Inferior parietal cortex (tissue), 1 donor: ENCODE results near the gene BAIAP2L2.

ENCODE experiments used
- DNase-seq: peaks from one replicate; pipeline ENCODE4 v3.0.0-alpha.2; 2016; ENCODE audit errors: extremely low spot score

The BAIAP2L2 gene

DNA sequence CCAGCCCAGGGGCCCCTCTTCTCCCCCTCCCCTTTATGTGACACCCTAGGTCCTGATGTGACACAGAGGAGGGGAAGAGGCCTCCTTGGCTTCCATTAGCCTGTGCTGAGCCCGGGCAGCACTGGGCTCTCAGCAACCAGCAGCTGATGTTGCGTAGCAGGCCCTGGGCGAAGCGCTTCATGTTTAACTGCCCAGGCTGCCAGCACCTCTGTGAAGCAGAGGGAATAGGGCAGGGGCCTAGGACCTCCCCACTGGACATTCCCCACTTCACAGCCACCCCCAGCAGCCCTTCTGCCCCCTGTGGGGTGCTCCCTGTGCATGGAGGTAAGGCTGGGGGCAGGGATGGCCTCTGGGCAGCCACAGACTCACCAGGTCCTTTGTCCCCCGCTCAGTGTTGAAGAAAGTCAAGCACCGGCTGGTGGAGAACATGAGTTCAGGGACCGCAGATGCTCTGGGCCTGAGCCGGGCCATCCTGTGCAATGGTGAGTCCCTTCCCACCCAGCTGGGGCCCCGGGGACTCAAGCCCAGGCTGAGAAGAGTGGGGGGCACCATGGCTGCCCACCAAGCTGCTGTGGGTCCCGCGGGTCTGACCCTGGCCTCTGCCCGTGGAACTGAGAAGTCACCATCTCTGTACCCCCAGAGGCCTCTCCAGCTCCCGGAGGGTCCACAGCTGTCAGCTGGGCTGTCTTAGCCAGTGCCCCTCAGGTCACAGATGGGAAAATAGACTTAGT, 41.7 kb downstream of the BAIAP2L2 start:
- no peak for DNase-seq

DNA sequence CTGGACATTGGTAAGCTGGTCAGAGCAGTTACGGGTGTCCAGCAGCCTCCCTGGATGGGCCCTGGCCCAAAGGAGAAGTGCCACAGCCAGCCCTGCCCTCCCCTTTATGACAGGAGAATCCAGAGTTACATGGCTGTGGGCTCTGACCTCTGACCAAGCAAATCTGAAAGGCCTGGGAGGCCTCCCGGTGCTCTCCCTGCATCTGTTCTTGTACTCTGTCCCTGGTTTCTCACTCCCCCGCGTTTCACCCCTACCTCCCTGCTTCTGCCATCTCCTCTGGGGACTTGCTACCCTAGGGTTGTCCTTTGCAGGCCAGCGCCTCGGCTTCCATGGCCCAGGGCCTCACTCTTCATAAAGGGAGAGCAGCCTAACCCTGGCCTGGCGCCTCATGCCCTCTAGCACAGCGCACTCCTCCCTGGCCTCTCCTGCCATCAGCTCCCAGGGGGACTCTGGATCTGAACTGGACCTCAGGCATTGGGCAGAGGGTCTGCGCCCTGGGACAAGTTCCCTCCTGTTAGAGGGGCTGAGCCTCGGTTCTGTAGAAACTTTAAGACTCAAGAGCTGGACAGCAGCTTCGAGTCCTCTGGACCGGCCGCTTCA, 42.6 kb downstream of the BAIAP2L2 start:
- no peak for DNase-seq

DNA sequence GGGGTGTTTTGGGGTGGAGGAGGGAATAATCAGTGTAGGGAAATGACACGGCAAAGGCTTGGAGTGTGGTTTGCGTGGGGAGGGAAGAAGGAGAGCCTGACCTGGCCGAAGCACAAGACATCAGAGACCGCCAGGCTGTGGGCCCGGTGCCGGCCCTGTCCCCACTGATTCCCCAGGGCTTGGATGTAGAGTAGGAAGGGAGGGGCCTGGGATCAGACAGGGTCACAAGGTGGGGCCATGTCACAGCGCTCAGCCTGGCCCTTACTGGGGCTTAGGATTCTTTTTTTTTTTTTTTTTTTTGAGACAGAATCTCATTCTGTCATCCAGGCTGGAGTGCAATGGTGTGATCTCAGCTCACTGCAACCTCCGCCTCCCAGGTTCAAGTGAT, 43.5 kb downstream of the BAIAP2L2 start:
- no peak for DNase-seq

DNA sequence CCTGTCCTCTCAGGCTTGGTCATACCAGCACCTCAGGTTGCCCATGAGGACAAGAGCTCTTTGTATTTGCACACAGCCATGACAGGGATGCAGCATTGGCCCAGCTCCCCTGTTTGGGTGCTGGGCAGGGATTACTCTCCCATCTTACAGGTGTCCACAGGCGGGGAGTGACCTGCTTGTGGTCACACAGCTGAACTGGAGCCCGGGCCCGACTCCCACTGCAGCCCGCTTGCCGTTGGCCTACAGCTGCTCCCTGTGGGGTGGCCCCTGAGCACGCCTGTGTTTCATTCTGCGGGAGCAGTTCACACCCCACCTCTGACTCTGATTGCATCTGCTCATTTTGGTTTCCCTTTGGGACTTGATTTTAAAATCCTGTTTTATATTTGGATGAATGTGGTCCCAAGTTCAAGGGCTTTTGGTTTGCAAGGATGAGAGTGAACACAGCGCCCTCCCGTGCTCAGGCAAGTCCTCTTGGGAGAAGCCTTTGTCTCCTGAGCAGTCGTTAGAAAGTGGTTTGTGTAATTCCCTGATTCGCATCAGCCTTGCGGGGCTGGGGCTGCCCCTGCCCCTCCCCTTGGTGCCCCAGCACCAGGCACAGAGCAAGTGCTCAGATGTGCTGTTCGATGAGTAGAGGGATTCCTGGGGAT, 44.0 kb downstream of the BAIAP2L2 start:
- no peak for DNase-seq

DNA sequence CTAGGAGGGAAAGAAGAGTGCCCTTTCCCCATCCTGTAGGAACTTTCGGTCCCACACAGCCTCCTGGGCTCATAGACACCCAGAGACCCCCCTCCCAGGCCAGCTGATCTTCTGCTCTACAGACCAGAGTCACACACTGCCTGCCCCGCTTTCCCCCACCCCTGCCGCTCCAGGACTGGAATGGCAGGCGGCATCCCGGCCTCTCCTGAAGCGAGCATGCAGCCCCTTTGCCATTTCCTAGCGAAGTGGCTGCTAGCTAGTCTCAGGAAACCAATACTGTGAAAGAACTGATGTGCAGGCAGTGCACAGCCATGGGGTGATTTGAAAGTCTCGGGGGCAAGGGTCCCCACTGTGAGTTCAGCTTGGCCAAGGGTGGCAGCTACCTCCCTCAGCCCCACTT, 44.9 kb downstream of the BAIAP2L2 start:
- no peak for DNase-seq

DNA sequence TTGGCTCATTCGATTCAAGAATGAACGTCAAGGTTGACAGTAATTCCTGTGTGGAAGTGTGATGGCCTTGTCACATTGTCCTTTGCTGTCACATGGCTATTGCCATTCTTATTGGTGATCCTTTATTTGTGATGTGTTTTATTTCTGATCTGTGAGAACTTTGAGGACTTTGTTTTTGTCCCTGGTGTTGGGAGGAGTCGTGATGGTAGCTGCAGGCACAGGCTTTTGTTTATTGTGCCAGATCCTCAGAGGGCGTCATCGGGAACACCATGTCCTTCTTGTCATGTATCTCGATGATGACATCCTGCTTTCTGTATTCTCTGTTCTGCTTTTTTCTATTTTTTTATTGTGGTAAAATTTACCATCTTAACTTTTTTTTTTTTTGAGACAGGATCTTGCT, 47.7 kb downstream of the BAIAP2L2 start:
- peak; percentile 82 for DNase-seq

DNA sequence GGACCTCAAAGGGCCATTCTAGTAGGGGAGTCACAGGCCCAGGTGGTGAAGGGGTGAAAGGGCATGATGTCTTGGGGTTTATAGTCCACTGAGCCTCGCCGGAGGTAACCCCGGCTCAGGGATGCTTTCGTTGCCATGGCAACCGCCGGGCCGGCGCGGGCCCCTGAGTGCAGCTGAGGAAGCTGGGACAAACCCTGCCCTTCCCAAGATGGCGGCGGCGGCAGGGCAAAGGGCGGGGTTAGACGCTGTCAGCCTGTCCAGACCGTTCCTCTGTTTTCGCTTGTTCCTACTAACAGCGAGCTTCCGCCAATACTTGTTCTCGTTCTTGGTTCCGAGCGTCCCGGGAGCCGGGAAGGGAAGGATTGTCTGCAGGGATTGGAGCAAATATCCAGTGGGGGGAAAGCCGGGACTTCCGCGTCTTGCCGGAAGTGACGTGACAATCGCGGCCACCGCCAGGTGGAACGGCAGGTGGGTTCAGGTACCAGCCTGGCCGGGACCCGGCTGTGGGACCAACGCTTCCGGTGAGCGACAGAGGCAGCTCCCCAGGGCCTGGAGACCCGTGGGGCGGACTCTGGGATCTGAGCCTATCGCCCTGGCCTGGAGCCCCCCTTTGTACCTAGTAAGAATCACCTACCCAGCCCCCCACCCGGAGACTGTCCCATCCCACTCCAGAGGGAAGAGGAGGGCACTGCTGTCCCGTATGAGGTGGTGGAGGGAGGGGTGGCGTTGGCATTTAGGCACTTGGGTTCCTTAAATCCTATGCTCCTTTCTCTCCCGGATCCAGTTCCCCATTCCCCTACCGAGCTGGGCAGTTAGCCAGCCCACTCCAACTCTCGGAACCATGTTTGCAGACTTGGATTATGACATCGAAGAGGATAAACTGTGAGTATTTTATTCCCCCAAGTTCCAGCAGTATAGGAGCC, 53.3 kb downstream of the BAIAP2L2 start, which contains the start of gene PICK1:
PICK1 (plus strand) TSS at position 436 of the 923 bp plus-strand sequence; CDS start at position 842, 406 bp downstream.
- peak; percentile 94 for DNase-seq

DNA sequence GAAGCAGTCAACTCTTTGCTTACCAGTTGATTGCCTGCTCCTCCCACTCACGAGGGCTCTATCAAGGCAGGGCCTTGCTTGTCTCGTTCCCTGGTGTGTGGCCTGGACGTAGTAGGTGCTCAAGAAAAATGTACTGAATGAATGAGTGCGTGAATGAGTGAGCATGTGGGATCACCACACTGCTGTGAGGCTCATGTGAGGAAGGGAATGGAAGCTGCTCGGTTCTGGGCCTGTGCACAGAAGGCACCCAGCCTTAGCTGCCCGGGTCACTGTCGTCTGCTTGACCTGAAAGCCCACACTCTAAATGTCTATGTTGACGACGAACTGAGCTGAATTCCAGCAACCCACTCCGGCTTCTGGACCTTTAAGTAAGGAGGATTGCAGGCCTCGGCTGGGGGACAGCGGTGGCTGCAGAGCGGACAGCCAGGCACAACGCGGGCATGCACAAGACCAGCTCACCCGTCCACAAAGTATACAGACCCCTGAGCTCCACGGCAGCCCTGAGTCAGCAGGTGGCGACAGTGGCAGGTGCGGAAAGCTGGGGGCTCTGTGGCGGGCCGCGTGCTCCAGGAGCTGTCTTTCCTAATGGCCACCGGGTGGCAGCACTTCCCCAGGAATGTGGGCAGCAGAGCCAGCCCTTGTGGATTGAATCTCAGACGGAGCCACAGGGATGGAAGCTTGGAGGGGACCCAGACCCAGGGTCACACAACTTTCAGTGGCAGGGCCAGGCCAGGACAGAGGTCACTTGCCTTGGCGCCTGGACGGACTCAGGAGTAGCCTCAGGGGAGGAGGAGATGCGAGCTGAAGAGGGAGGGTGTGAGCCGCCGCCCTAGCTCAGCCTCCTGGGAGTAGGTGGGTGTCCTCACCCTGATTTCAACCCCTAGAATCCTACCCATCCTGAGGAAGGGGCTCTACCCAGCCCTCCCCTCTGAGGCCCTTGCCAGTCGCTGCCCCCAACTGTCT, 58.3 kb downstream of the BAIAP2L2 start:
- DNase-seq = peak; percentile 91

DNA sequence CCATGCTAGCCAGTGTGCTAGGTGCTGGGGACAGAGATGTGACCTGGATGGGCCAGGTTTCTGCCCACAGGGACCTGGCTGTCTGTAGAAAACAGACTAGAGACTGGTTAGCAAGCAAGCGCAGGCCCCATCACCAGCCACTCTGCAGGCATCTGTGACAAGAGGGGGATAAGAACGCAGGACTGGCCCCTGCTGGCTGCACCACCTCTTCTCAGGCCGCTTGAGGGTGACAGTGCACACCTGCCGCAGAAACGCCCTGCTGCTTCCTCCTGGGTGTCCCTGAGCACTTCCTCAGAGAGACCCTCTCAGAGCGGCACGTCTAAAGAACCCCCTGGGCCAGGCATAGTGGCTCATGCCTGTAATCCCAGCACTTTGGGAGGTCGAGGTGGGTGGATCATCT, 59.2 kb downstream of the BAIAP2L2 start:
- no peak for DNase-seq

DNA sequence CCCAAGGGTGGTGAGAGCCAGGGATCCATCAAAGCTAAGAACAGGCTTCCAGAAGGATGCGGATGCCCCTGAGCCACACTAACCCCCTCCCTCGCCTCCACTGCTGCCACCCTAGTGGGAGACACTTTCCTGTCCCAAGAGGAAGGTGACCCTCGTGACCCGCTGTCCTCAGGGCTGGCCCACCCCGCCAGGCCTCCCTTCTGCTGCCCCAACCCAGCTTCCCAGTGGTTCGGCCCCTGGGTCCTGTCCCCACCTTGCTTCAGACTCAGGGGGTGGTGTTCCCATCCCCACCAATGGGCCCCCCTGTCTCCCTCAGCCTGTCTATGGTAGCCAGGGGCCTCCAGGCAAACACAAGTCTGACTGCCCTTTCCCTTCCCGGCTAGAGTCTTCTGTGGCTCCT, 59.8 kb downstream of the BAIAP2L2 start:
- no peak for DNase-seq

DNA sequence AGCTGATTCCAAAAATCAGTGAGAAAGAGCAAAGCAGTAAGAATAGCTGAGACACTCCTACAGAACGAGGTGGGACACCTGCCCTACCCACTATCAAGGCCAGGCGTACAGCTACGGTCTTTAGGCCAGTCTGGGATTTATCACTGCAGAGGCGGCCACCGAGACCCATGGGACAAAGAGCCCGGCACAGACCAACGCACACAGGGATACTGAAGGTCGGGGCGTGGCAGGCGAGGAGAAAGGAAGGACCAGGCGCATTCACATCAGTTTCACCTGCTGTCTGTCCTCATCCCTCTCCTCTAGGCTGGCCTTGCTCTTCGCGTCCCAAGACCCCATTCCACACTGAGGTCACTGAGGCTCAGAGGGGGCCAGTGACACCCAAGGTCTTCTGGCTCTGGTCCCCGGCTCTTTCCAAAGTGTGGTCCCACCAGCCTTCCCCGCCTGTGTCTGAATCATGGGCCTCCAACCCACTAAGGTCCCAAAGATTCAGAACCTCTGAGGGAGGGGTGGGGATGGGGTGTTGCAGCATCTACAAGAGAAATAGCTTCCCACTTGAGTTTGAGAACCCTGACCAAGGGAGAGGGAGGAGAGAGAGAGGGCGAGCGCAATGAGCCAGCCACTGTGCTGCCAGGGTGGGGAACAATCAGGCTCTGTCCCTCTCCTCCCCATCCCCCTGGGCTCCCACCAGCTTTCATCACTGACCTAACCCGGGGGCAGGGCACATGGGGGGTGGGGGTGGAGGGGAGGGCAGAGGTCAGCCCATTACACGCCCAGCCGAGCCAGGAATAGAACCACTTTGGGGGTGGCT, 60.5 kb downstream of the BAIAP2L2 start:
- DNase-seq = no peak

DNA sequence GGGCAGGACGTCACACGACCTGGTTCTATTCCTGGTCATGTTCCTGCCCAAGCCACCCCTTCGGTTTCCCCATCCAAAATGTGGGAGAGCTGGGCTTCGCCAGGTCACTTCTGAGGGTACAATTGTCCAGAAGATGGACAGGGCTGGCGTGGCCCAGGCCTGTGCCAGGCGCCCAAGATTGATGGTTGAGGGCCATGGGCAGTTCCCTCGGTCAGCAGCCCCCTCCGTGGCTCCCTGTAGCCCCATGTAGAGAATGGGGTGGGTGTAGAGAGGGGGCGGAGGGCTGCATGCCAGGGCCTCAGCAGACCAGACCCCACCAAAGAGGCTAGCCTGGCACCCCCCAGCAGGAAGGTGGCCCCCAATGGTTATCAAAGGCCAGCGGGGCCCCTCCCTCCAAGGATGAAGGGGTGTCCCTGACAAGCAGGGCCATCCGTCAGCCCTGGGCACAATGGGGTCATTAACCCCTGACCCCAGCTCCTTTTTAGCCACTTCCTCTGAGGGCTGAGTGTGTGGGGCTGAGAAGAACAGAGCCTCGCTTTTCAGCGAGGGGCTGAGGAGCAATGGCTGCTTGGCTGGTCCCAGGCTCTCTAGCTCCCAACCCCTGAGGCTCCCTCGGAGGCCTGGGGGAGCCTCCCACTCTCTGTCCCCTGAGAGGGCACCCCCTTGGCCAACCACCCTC, 64.3 kb downstream of the BAIAP2L2 start:
- no peak for DNase-seq

DNA sequence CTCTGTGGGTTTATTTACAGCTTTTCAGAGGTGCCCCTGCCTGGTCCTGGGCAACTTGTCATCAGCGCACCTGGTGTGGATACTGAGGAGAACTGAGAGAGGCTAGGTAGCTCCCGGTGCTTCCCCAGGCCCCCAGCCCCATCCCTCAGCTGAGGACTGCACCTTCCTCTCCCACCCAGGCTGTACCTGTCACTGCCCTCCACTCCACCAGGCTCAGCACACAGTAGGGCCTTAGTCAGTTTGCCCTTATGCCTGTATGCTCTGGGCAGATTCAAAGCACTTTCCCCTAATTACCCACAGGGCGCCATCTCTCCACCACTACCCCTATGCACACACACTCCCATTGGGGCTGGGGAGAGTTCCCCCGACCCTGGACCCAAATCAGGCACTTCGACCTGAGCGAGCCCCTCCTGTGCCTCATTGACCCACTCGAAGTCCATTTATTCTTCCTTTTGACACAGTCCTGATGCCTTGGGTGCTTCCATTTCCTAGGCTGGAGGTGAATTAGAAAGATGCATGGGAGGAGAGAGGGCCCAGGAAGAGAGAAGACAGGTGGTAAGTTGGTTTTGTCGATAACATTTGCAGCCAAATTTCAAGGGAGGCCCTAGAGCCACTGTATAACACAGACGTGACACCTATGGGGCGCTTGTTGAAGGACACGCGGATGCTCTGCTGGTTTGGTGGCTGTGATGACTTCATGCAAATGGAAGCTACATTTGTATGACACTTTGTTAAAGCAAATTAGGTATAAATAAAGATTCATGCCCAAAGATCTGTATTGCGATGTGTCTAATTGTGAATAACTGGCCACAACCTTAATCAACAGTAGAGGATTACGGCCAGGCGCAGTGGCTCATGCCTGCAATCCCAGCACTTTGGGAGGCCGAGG, 67.1 kb downstream of the BAIAP2L2 start:
- DNase-seq = no peak

DNA sequence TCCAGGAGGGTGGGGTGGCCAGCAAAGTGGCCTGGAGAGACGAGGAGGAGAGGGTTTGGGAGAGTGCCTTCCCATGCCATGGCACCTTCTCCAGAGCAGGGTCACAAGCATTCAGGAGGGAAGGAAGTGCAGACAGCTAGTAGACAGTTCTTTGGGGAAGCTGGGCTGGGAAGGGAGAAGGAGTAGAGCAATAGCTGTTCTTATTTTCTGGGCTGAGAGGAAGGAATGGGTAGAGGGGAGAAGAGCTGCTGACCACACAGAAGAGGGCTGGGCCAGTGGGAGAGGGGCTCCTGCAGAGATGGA, 68.0 kb downstream of the BAIAP2L2 start:
- no peak for DNase-seq

DNA sequence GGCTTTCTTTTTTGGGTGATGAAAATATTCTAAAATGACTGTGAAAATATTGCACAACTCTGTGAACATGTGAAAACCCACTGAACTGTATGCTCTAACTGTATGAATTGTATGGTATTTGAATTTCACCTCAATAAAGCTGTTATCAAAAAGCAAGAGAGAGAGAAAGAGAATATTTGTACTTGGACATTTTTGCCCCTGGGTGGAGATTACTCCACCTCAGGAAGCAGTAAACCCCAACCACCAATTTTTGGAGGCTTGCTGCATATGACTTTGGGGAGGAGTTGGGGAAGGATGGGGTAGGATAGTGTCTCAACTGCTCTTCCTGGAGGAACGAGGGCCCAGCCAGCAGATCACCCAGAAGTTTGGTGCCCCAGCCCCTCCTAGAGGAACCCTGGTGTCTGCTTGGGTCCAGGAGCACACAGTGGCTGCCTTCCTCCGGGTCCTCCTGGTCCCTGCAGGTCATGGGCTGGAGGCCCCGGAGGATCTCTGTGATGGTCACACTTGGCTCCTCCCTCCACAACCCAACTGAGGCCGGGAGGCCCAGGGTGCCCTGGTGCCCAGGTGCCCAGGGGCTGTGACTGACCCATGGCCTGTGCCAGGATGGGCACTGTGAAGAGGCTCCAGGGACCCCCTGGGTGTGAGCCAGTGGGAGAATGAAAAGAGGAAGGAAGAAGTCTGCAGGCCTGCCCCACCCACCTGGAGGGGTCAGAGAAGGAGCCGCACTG, 68.6 kb downstream of the BAIAP2L2 start:
- DNase-seq = no peak

DNA sequence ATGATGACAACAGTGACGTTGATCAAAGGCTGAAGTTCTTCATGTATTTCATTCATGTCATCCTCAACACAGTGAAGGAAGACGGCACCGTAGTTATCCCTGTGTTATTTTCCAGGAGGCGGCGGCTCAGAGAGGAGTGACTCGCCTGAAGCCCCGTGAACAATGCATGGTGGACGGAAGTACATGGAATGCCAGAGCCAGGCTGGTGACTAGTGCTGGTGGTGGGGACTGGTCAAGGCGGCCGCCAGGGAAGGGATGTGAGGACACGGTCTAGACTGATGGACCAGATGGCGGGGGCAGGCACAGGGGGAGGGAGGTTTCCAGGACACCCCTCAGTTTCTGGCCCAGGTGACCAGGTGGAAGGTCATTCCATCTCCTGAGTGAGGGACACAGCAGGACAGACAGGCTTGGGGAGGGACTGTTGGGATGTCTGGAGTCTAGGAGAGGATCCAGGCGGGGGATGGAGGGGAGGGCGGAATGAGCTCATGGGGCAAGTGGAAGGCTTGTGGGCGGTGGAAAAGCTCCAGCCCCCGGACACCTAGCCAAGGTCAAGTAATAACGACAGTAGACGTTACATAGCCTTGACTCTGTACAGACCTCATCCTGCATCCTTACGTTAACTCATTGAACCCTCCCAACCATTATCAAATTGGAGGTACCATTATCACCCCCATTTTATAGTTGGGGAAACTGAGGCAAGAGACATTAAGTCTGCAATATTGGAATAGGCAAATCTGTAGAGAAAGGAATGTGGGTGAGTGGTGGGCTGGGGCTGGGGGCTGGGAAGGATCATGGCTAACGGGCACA, 69.3 kb downstream of the BAIAP2L2 start:
- DNase-seq = no peak
